GM19023 (cell line): ENCODE measurements around the gene IRAK4.

Source experiments
- ATAC-seq: cut with Tn5 transposase; IDR thresholded peaks from one replicate; pipeline ENCODE4 v1.9.1; 2021; ENCODE audit warnings: mild to moderate bottlenecking, moderate library complexity; ENCODE audit not compliant: unreplicated experiment

Gene IRAK4

DNA sequence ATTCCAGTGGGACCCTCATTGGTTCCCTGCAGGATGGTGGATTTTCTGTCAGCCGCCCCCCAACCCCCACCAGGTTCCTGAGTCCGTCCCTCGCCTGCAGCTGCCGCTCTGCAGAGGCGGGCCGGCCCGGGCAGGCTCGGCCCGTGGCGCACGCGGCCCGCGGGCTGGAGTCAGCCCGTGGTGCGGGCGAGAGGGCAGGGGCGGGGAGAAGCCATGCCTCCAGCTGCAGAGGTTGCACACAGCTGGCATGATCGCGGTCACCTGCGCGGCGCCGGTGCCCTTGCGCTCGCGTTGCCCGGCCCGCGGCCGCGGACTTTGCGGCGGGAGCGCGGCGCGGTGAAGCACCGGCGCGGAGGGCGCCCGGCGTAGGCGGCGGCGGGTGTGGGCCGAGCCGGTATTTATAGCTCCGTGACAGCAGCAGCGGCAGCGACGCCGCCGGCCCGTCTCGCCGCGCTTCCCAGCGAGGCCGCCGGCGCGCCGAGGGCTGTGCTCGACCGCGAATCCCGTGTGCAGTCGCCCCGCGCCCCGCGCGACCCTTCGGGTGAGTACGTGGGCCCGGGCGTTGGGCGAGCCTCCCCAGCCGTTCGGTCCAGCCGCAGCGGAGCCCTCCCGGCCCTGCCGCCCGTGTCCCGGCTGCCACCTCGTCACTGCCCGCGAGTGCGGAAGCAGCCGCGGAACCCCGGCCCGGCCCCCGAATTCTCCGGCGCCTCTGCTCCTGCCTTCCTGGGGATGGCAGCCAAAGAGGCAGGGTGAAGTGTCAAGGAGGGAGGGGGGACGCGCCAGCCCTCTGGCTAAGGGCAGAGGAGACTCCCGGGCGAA, 77.1 kb downstream of the IRAK4 start, which contains the start of gene TMEM117:
Gene TMEM117, plus strand, starts transcription at position 426 of the 819 bp plus-strand sequence.
- ATAC-seq: peak; percentile 83

DNA sequence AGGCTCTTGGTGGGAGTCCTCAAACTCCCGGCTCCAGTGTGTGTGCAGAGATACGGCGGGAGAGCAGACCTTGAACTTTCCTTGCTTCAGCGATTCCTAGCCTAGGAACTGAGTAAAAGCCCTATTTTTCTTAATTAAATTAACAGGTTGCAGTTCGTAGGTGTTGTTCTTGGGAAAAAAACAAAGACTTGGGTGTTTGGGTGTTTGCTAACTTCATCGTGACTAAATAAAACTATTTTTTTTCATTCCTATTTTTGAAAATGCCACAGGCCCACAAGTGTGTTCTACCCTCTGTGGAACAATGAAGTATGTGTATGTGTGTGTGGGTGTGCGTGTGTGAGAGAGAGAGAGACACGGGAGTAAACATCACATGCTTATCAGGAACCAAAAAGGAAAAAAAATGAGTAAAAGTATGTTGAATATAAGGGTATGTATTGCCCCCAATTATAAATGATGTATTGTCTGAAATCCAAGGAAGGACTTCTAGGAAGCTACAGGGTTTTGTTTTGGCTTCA, 77.8 kb downstream of the IRAK4 start:
- peak; percentile 22 for ATAC-seq
